ENCODE measurements around the gene P2RX1.
A peak's percentile ranks its signal among the peaks of the same experiment; 100 is the strongest.

Gene P2RX1

DNA sequence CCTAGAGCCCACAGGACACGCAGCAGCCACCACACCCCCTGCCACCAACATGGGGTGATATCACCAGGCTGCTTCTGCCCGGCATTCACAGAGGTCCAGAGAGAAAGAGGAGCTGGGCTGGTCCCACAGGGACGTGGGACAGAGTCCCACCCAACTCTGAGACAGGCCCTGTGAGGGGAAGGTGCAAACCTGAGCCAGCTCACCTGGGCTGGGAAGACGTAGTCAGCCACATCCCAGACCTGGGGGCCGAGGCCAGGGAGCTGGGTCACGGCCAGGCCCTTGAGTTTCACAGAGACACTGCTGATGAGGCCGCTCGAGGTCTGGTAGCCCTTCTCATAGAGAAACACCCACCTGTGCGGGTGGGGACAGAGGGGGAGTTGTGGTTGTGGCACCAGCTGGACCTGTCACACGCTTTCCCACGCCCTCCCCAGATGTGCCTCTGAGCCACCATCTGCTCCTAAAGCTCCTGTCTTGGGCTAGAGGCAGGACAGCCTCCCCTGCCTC is 11.2 kb downstream of the P2RX1 start:
- DNase-seq = no peak

DNA sequence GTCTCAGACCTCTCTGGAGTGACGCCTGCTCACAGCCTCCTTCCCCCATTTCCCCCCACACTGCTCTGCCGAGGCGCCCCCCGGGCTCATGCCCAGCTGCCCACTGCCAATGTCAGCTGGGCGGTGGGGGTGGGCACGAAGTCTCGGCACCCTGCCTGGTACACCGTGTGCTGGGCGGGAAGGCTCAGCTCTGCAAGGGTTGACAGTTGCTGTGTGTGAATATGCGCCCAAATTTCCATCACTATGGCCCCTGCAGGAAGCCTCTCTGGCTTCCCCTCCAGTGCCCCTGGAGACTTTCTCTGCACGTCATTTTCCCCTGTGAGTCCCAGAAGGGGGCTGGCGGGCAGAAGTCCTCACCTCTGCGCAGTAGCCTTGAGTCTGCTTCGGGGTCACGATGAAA is 11.8 kb downstream of the P2RX1 start:
- no peak for DNase-seq

GRCh38 chr17:3903881-3904290 is 12.4 kb downstream of the P2RX1 start:
- no peak for DNase-seq

- no peak for DNase-seq
These were observed 13.0 kb downstream of the P2RX1 start for GRCh38 chr17:3903051-3903825.

DNA sequence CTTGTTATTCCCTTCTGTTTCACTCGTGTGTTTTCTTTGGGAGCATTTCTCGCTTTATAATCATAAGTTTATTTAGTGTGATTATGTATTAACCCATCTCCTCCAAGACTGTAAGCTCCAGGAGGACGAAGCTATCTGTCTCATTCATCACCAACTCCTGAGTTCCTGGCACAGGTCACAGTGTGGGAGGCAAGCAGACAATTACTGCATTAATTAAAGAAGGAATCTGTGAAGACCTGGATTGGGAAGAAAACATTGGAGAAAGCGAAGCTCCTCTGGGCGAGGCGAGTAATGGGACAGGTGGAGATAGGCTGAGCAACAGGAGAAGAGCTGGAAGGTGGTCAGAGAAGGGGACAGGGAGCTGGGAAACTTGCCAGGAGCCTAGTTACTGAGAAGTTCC is 15.6 kb downstream of the P2RX1 start:
- no peak for DNase-seq

- no peak for DNase-seq
These were observed 18.5 kb downstream of the P2RX1 start for GRCh38 chr17:3897731-3898130.

DNA sequence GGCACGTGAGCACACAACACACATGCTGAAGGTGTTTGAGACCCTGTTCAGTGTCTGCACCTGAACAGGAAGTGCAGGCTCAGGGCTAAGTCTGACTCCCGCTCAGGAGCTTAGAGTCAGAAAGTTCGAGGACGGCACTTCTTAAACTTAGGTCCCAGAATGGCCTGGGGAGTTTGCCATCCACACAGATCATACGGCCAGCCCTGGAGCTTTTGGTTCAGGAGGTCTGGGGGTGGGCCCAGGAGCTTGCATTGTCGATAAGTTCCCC is 19.4 kb downstream of the P2RX1 start:
- DNase-seq = no peak

DNA sequence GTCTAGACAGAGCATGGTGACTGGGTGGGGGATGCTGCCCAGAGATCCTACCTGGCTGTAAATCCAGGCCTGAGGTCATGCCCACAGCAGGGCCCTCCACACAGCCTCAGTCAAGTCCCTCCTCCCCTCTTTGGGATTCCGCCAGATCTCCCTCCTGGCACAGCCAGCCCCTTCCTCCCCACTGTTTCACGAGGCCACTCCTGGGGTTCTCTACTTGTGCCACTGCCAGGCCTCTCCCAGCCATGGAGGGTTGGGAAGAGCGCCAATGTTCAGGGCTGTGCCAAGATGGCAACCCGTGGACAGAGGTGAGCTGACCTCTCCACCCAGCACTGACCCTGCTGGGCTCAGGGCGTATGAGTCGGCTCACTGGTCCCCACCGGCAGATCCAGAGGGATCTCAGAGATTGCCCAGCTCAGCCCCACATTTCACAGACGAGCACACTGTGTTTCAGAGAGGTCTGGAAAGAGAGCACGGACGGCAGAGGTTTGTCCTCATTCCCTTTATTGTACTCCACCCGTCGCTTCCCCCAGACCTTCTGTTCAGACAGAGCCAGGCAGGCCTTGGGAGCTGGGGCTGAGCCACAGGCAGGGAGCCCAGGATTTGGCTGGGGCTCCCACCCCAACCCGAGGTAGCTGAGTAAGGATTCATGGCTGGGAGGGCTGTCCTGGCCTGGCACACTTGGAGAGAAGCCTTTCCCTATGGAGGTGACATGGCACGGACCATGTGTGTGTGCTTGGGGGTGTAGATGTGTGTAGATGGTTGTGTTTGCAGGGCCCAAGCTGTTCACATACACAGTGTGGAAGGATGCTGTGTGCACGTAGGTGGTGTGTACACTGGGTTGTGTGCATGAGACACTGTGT is 19.9 kb downstream of the P2RX1 start:
- no peak for DNase-seq

DNA sequence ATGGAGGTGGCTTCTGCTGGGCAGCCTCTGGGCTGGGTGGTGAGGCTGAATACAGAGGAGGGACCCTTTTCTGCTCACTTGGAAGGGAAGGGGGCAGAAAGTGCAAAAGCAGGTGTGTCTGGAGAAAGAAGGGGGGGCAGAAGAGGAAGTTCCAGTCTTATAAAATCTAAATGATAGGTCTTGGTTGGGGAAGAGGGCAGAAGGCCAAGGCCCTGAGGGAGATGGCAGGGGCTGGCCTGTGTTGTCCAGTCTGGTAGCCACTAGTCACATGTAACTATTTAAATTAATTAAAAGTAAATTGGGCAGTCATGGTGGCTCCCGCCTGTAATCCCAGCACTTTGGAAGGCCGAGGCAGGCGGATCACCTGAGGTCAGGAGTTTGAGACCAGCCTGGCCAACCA is 20.9 kb downstream of the P2RX1 start:
- DNase-seq = no peak

- peak; percentile 34 for DNase-seq
These were observed 21.3 kb downstream of the P2RX1 start for GRCh38 chr17:3894911-3895343.

GRCh38 chr17:3894188-3894587 is 22.1 kb downstream of the P2RX1 start:
- no peak for DNase-seq

DNA sequence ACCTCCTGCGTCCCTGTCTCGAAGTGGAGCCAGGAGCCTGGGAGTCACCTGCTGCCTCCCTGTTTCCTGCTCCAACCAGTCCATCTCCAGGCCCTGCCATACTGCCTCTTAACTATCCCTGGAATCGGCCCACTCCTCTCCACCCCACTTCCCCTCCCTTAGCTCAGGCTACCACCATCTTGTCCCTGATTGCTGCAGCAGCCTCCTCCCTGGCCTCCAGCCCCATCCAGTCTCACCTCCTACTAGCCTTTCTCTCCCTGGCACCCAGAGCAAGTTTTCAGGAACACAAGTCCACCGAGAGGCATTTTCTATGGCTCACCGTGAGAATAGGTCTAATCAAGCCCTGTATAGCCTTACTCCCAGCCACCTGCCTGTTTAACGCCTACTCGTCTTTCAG is 22.5 kb downstream of the P2RX1 start:
- no peak for DNase-seq

DNA sequence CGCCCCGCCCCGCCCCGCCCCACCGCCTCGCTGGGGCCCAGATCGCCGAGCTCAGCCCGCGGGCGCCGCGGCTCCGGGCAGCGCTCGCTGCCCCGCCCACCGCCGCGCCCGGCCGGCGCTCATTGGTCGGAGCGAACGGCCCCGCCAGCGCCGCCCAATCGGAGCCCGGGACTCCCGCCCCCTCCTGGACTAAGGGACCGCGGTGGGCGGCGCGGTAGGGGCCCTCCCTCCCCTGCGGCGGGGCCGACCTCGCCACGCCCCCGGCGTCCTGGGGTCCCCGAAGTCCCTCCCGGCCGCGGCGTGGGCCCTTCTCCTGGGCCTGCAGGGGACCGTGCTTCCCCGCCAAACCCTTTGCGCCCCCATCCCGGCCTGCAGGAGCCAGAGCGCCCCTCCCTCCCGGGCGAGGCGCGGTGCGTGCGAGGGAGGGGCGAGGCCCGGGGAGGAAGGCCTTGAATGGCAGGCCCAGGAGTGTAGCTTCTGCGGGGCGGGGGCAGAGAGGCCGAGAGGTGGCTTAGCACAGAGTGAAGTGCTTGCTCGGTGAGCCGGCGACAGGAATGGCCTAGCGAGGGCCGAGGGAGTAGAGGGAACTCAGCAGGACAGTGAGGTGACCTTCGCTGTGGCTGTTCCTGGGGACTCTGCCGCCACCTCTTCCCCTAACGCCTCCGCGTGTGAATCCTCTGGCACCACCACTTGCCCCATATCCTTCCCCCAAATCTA is 23.1 kb downstream of the P2RX1 start, which contains the start of gene CAMKK1:
Gene CAMKK1 (minus strand): TSS at position 51 of the 717 bp plus-strand sequence. CDS start 7,366 bp downstream, outside the sequence.
- DNase-seq = peak; percentile 87

DNA sequence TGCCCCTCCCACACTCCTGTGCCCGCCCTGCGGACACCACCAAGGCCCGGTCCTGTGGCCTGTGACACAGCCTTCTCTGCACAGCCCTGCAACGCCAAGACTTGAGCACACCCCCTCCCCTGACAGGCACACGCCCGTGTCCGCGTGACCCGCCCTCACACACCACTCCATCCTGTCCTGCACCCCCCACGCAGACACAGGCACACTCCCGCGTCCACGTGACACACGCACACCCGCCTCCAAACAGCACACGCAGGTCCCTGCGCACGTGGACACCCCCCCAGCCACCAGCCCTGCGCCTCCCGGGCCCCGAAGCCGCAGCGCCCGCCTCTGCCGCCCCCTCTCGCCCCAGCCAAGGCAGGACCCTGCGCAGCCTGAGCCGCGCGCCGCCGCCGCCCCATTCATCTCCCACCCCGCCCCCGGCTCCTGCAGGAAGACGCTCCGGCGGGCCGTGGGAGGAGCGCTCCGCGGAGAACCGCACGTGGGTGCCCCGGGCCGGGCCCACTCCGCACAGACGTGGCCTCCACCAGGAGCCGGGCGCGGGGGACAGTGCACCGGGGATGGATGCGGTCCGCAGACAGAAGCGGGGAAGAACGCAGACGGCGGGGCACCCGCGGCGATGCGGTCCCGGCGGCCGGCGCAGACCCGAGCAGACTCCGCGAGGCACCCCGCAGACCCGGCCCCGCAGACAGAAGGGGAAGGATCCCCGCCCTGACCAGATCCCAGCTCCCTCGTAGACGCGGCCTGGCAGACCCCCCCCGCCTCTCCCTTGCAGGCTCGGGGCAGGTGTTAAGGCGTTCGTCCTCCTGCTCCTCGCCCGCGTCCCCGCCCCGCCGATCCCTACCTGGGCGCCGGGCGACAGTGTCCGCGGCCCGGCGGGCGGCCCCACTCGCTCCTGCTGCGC is 23.9 kb downstream of the P2RX1 start:
- peak; percentile 53 for DNase-seq

DNA sequence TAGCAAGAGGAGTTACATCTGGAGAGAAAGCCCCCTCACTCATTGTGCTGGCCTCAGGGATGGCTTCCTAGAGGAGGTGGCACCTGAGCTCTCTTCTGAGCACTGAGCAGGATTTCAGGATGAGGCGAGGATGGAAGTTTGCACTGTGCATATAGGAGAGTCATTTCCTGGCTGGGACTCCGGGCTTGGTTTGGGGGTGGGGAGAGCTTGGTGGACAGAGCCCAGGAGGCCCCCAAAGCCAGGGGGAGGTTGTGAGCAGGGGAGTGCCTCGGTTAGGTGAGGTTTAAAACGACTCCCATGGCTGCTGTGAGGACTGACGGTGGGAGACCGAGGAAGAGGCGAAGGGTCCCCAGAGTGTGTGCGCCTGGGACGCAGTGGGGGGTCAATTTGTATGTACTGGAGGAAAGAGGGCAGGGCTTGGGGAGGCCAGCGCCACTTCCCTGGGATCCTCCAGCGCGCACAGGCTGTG is 24.6 kb downstream of the P2RX1 start:
- no peak for DNase-seq

- DNase-seq = no peak
These were observed 25.4 kb downstream of the P2RX1 start for GRCh38 chr17:3890878-3891219.

DNA sequence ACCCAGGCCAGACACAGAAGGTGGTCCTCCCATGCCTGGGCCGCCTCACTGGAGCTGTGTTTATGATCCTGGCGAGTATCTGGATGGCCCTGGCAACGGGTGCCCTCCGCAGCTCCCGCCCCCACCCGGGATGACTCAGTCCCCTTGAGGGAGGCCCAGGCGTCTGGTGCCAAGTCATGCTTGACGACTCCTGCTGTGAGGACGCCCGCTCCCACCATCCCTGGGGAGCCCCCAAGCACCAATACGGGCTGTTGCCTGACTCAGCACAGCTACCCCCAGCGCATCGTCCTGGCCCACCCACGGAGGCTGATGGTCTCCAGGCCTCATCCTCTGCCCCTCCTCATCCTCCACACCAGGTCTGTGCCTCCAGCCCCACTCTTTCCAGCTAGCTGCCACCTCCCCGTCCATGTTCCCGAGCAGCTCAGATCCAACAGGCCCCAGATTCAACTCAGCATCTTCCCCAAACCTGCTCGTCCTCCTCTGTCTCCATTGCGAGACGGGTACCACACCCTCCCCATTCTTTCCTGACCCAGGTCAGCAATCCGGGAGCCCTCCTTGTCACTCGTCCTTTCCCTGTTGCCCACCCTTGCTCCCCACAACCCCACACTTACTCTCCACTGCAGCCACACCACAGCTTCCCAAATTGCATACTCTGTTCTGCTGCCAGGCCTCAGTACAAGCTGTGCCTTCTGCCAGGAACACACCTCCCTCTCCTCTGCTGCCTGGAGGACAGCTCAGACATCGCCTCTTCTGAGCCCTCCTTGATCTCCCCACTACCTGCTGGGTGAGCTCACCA is 26.0 kb downstream of the P2RX1 start:
- DNase-seq = peak; percentile 91

GRCh38 chr17:3889325-3890012 is 26.8 kb downstream of the P2RX1 start:
- DNase-seq = no peak

DNA sequence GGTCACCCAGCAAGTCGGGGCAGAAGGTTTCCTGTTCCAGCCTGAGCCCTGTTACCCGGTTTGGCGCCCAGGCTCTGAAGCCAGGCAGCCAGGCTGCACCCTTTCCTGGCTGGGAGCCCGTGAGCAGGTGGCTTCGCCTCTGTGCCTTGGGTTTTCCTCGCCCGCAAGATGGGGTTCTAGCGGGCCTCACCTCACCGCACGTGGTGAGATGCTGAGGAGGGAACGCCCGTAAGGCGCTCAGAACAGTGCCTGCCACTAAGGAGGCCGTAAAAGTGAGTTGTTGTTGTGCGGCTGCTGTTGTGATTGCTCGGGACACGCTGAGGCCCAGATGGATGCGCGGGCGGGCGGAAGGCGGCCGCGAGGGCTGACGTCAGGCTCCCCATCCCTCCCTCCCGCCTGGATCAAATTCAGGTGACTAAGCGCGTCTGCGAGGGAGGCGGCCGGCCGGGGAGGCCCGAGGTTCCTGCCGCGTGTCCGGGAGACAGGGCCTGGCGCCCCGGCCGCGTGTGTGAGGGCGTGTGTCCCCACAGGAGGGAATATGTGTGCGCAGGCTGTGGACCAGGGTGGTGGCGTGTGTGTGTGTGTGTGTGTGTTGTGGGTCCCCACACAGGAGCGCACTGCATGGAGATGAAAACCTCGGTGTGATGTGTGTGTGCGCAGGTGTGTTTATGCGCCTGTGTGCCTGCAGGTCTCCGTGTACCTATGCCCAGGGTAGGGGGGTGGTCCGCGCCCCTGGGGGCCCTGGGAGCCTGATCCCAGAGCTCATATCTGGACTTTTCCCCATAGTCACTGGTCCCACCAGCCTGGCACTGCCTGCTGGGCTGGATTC is 27.7 kb downstream of the P2RX1 start:
- peak; percentile 84 for DNase-seq

DNA sequence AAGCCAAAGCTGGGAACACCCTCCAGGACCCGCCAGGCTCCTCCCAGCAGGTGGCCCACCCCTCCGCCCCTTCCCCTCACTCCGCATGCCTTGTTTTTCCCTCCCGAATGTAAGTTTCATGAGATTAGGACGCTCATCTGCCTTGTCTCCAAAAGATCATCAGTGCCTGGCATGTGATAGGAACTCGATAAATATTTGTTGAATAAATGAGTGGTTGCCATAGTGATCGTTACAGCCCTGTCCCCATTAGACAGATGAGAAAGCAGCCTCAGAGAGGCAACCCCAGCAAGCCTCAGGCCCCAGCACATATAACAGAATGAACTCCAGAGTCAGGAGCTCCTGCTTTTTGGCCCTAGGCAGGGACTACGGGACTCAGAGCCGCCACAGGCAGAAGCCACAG is 28.5 kb downstream of the P2RX1 start:
- no peak for DNase-seq
